ENCODE measurements around the gene BRCA2. TPM values are rescaled to one million over a fixed set of nuclear protein-coding genes. Genes with fewer than 3 reads are reported as not detected.

Gene BRCA2, protein sequence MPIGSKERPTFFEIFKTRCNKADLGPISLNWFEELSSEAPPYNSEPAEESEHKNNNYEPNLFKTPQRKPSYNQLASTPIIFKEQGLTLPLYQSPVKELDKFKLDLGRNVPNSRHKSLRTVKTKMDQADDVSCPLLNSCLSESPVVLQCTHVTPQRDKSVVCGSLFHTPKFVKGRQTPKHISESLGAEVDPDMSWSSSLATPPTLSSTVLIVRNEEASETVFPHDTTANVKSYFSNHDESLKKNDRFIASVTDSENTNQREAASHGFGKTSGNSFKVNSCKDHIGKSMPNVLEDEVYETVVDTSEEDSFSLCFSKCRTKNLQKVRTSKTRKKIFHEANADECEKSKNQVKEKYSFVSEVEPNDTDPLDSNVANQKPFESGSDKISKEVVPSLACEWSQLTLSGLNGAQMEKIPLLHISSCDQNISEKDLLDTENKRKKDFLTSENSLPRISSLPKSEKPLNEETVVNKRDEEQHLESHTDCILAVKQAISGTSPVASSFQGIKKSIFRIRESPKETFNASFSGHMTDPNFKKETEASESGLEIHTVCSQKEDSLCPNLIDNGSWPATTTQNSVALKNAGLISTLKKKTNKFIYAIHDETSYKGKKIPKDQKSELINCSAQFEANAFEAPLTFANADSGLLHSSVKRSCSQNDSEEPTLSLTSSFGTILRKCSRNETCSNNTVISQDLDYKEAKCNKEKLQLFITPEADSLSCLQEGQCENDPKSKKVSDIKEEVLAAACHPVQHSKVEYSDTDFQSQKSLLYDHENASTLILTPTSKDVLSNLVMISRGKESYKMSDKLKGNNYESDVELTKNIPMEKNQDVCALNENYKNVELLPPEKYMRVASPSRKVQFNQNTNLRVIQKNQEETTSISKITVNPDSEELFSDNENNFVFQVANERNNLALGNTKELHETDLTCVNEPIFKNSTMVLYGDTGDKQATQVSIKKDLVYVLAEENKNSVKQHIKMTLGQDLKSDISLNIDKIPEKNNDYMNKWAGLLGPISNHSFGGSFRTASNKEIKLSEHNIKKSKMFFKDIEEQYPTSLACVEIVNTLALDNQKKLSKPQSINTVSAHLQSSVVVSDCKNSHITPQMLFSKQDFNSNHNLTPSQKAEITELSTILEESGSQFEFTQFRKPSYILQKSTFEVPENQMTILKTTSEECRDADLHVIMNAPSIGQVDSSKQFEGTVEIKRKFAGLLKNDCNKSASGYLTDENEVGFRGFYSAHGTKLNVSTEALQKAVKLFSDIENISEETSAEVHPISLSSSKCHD (N-terminal part only)
- polyA plus RNA-seq: 0.09 TPM in 1 of 2 replicates, not detected in the other

DNA sequence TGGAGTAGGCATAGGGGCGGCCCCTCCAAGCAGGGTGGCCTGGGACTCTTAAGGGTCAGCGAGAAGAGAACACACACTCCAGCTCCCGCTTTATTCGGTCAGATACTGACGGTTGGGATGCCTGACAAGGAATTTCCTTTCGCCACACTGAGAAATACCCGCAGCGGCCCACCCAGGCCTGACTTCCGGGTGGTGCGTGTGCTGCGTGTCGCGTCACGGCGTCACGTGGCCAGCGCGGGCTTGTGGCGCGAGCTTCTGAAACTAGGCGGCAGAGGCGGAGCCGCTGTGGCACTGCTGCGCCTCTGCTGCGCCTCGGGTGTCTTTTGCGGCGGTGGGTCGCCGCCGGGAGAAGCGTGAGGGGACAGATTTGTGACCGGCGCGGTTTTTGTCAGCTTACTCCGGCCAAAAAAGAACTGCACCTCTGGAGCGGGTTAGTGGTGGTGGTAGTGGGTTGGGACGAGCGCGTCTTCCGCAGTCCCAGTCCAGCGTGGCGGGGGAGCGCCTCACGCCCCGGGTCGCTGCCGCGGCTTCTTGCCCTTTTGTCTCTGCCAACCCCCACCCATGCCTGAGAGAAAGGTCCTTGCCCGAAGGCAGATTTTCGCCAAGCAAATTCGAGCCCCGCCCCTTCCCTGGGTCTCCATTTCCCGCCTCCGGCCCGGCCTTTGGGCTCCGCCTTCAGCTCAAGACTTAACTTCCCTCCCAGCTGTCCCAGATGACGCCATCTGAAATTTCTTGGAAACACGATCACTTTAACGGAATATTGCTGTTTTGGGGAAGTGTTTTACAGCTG is at the start of gene BRCA2, which contains the start of gene ZAR1L:
BRCA2 (plus strand) TSS at position 271 of the 790 bp plus-strand sequence. CDS start 953 bp downstream, outside the sequence.
ZAR1L (minus strand) TSS at position 126 of the 790 bp plus-strand sequence. CDS start 3,438 bp downstream, outside the sequence.

DNA sequence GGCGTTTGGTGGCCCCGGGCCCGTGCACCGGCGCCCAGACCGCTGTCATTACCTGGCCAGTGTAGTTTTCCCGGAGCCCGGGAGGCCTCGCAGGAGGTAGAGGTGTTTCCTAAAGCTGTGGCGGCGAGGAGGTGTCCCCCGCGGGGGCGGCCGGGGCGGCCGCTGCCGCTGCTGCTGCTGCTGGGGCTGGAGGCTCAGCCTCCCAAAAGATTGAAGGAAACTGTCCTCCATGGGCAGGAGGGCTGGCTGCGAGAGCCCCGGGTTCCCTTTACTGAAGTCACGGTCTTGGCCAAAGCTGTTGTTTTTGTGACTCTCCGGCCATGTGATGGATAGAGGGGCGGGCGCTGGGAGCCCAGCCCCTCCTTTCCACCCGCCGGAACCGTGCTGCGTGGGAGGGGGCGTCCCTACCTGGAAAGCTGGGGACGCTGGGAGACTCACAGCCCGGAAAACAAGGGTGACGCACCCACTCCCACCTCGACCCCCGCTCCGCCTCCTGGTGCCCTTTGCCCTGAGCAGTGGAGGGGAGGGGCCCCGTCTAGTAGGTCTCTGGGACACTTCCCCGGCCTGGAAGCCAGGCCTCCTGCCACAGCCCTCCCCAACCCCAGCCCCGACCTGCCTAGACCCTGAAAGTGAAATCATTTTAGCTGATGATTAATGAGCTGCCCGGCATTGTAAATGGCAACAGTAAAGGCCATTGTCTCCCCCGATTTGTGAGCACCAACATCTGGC is 112.7 kb downstream of the BRCA2 start, which contains the start of gene N4BP2L1:
N4BP2L1 (minus strand) TSS at position 279 of the 729 bp plus-strand sequence; CDS start at position 231, 48 bp downstream.

Other genes starting within 250 kb of the BRCA2 start
- not detected in 2 replicates for gene ZAR1L, start 145 bp upstream of the BRCA2 start, polyA plus RNA-seq
- gene N4BP2L1, start 112.6 kb downstream of the BRCA2 start, polyA plus RNA-seq: 6.6 and 8.8 TPM in 2 replicates
- 187 and 189 TPM in 2 replicates for gene N4BP2L2, start 223.3 kb downstream of the BRCA2 start, polyA plus RNA-seq